Fibroblast of lung (primary cell): ENCODE data around the gene AKT1.

Experiments
- CTCF ChIP-seq, 2 donors: IDR thresholded peaks in 1 of 2; conservative IDR thresholded peaks in 1 of 2; 1 replicate in 1 of 2; 2 replicates in 1 of 2; pipeline ENCODE4 v1.5.1; 2011 to 2012; ENCODE audit warnings: low read length in 2 of 2, control low read depth in 1 of 2, inconsistent platforms in 1 of 2, low read depth in 1 of 2, mild to moderate bottlenecking in 1 of 2
- EZH2 ChIP-seq: IDR thresholded peaks from 2 replicates; pipeline ENCODE4 v1.5.1; 2012; ENCODE audit warnings: low read length, control low read depth, mild to moderate bottlenecking; ENCODE audit errors: missing control alignments

- TF ChIP-seq CTCF (conservative IDR thresholded peaks at IDR 0.05 in 1 of 2, IDR thresholded peaks at IDR 0.05 in 1 of 2; ENCODE audit: low read depth in 1 of 2, low read length in 2 of 2) (no peak), EZH2 (no peak)
Observed at GRCh38 chr14:104777808-104778249, 17.7 kb downstream of the AKT1 start.
